Glomerular visceral epithelial cell (primary cell): ENCODE results near the gene MLH1.

Experiments
- DNase-seq: peaks from one replicate; pipeline ENCODE4 v3.0.0-alpha.2; 2016; ENCODE audit errors: extremely low spot score

MLH1 gene

GRCh38 chr3:36973139-36973538 lies 20.2 kb upstream of the MLH1 start:
- no peak for DNase-seq

- DNase-seq, result no peak
Measured at GRCh38 chr3:36981006-36981405, 12.3 kb upstream of the MLH1 start.

DNA sequence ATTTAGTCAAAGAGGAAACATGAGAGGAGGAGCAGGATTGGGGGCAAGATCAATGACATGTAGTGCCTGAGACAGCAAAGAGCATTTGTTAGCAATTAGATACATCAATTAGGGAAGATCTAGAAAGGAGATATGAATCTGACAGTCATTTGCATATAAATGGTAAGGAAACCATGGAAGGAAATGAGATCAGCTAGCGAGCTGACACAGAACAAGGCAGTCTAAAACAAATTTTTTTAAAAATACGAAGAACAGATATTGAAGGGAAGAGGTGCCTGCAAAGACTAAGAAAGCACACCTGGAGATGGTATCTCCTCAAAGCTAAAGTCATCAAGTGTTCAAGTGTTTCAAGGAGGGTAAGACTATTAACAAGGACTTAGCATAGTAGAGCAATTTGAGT lies 5.0 kb upstream of the MLH1 start:
- no peak for DNase-seq

- DNase-seq, result no peak
Measured at GRCh38 chr3:36989005-36989404, 4.3 kb upstream of the MLH1 start.

DNA sequence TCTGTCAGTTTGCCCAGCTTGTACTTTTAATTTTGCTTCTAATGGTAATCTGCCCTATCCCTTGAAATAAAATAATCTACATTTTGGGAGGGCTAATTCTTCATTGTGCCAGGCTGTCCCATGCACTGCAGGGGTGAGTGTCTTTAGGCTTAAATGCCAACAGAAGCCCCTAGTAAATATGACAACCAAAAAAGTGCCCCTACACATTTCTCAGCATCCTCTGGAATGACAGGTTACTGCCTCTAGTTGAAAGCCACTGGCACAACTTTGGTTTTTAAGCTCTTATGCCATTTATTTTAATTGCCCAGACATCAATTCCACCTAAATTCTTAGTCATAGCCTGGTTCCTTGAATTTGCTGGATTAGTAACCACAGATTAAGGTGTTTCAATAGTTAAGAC lies 3.8 kb upstream of the MLH1 start:
- no peak for DNase-seq

GRCh38 chr3:36991147-36991546 lies 2.2 kb upstream of the MLH1 start:
- no peak for DNase-seq

- peak; percentile 46 for DNase-seq
Measured at GRCh38 chr3:36991923-36992805, 1.2 kb upstream of the MLH1 start.

- no peak for DNase-seq
Measured at GRCh38 chr3:36992806-36993325, 452 bp upstream of the MLH1 start, which contains the start of gene EPM2AIP1. Gene EPM2AIP1 (minus strand): TSS chr3:36993131. CDS start chr3:36993077, 54 bp downstream.

DNA sequence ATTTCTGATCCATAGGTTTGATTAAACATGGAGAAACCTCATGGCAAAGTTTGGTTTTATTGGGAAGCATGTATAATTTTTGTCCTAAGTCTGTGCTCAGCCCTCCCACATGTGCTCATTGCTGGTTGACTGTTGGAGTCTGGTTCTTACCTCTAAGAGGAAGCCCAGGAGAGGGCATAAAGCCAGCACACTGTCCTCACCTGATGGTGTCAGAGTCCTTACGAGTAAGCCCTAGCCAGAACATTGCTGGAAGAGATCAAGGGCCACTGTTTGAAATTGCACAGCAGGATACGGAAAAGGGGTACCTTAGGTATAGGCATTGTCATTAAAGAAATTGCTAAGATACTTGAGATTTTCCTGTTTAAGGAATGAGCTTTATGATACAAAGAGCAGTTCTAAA lies 21.3 kb downstream of the MLH1 start:
- no peak for DNase-seq

DNA sequence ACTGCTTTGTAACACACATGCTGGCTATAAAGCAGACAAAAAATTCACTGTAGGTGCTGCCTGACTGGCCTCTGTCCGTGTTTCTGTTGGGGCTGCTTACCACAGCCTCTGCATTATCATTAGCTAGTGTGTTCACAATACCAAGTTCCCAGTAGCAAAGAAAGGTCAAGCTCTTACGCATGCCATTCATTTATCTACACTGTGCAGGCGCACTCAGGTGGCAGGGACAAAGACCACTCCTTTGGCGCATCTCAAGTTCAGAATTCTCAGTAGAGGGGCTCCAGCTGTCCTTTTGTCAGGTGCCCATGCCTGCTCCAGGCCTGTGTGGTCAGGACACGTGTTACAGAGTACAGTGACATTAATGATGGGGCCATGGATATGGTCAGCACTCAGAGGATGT lies 22.3 kb downstream of the MLH1 start:
- no peak for DNase-seq

- no peak for DNase-seq
Measured at GRCh38 chr3:37016903-37017302, 23.6 kb downstream of the MLH1 start.

GRCh38 chr3:37017683-37018082 lies 24.4 kb downstream of the MLH1 start:
- no peak for DNase-seq

GRCh38 chr3:37024092-37024491 lies 30.8 kb downstream of the MLH1 start:
- peak; percentile 7 for DNase-seq

DNA sequence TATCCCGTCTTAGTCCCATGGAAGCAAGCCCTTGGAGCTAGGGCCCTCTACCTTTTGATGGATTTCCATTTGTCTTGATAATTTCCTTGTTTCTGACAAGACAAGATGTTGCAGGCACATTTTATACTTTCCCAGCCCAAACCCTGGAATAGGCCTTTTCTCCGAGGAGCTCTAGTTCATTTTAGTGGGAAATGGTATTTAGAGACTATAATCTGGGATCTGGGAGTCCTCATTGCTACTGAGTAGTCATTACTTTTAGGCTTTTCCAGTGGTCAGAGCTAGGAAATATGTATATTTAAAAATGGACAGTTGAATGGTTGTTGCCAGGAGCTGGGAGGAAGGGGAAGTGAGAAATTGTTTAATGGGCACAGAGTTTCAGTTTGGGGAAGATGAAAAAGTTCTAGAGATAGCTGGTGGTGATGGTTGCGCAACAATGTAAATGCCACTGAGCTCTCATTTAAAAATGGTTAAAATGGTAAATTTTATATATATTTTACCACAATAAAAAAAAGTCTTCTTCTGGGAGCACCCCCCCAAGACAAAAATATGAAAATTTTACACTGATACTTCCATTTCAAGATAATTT lies 31.6 kb downstream of the MLH1 start:
- no peak for DNase-seq

DNA sequence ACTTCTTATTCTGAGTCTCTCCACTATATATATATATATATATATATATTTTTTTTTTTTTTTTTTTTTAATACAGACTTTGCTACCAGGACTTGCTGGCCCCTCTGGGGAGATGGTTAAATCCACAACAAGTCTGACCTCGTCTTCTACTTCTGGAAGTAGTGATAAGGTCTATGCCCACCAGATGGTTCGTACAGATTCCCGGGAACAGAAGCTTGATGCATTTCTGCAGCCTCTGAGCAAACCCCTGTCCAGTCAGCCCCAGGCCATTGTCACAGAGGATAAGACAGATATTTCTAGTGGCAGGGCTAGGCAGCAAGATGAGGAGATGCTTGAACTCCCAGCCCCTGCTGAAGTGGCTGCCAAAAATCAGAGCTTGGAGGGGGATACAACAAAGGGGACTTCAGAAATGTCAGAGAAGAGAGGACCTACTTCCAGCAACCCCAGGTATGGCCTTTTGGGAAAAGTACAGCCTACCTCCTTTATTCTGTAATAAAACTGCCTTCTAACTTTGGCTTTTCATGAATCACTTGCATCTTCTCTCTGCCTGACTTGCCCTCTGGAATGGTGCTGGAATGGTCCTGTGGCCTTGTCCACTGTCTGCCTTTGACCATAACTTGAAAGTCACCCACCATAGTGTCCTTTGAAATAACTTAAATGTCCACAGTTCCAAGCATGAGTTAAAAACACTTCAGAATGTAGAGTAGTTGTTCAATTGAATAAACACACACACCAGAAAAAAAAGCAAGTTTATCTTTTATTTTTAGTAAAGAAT lies 32.4 kb downstream of the MLH1 start:
- no peak for DNase-seq

DNA sequence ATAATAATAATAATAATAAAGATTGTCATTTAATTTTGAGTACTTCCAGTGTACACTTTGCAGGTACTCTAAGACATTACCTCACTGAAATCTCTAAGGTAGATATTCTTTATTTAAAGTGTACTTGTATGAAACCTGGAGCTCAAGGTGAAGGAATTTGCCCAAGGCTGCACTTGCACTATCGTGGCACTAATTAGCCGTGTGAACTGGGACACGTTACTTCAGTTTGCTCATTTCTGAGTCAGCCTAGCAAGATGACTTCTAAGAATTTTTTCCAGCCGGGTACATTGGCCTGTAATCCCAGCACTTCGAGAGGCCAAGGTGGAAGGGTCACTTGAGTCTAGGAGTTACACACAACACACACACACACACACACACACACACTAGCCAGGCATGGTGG lies 33.5 kb downstream of the MLH1 start:
- no peak for DNase-seq

DNA sequence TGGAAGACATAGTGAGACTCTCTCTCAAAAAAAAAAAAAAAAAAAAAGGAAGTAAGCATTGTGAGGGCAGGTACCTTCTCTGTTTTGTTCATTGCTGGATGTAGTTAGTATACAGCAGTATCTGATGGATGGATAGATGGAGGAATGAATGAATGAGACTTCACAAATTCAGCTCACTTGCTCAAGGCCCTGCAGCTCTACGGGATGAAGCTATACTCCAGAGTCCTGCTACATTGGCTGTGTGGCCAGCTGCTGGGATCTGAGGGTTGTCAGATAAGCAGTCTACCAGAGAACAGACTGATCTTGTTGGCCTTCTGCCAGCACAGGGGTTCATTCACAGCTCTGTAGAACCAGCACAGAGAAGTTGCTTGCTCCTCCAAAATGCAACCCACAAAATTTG lies 35.0 kb downstream of the MLH1 start:
- DNase-seq, result no peak

- DNase-seq, result no peak
Measured at GRCh38 chr3:37029111-37029510, 35.8 kb downstream of the MLH1 start.

DNA sequence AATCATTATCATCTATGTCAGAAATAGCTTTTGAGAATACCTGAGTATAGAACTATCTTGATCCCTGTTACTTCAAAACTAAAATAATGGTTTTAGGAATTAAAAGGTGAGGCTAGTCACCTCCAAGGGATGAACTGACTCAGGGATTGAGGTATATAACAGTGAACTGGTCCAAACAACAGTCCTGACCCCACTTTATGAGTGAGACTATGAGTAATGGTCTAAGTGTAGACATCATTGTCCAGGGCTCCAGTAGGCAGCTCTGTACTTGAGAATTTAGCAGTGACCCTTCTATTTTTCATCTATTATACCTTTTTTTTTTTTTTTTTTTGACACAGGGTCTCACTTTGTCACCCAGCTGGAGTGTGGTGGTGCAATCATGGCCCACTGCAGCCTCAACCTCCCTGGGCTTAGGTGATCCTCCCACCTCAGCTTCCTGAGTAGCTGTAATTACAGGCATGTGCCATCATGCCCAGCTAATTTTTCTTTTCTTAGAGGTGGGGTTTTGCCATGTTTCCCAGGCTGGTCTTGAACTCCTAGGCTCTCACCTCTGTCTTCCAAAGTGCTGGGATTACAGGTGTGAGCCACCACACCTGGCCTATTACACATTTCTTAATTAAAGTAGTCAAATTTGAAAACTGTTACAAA lies 36.3 kb downstream of the MLH1 start:
- no peak for DNase-seq

GRCh38 chr3:37030588-37030987 lies 37.3 kb downstream of the MLH1 start:
- DNase-seq, result no peak

- DNase-seq, result no peak
Measured at GRCh38 chr3:37031096-37031682, 37.9 kb downstream of the MLH1 start.
